PFSK-1 (cell line): ENCODE results near the gene NOP53.

Experiments
- POLR2AphosphoS5 ChIP-seq: IDR thresholded peaks from 2 replicates; pipeline ENCODE4 v1.6.1; 2012; ENCODE audit warnings: low read depth, mild to moderate bottlenecking, control low read depth, low read length, moderate library complexity
- TAF1 ChIP-seq: IDR thresholded peaks from 2 replicates; pipeline ENCODE4 v1.6.1; 2012; ENCODE audit warnings: low read length, control low read depth, borderline replicate concordance; ENCODE audit not compliant: insufficient read depth
- TF ChIP-seq, protein P1 (sequence below), 2 experiments: IDR thresholded peaks; 2 replicates each; pipeline versions ENCODE4 v1.6.1 to v1.8.0; 2011 to 2012; ENCODE audit warnings: low read depth in 2 of 2, low read length in 2 of 2, control low read depth in 1 of 2, inconsistent platforms in 1 of 2, mild to moderate bottlenecking in 1 of 2, moderate library complexity in 1 of 2; ENCODE audit not compliant: insufficient read depth in 1 of 2

DNA sequence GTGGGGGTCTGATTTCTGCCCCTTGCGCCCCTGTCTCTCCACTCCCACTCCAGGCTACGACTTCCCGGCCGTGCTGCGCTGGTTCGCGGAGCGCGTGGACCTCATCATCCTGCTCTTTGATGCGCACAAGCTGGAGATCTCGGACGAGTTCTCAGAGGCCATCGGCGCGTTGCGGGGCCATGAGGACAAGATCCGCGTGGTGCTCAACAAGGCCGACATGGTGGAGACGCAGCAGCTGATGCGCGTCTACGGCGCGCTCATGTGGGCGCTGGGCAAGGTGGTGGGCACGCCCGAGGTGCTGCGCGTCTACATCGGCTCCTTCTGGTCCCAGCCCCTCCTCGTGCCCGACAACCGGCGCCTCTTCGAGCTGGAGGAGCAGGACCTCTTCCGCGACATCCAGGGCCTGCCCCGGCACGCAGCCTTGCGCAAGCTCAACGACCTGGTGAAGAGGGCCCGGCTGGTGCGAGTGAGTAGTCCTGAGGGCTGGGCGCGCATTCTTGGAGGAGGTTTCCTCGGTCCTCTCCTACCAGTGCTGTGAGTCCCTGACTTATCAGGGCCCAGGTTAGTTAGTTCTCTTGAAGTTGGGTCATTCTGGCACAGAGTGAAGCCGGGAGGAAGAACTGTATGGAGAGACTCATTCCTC lies 19.5 kb upstream of the NOP53 start:
- TF ChIP-seq POLR2AphosphoS5 (no peak), TAF1 (no peak)
- TF ChIP-seq, protein P1, sequence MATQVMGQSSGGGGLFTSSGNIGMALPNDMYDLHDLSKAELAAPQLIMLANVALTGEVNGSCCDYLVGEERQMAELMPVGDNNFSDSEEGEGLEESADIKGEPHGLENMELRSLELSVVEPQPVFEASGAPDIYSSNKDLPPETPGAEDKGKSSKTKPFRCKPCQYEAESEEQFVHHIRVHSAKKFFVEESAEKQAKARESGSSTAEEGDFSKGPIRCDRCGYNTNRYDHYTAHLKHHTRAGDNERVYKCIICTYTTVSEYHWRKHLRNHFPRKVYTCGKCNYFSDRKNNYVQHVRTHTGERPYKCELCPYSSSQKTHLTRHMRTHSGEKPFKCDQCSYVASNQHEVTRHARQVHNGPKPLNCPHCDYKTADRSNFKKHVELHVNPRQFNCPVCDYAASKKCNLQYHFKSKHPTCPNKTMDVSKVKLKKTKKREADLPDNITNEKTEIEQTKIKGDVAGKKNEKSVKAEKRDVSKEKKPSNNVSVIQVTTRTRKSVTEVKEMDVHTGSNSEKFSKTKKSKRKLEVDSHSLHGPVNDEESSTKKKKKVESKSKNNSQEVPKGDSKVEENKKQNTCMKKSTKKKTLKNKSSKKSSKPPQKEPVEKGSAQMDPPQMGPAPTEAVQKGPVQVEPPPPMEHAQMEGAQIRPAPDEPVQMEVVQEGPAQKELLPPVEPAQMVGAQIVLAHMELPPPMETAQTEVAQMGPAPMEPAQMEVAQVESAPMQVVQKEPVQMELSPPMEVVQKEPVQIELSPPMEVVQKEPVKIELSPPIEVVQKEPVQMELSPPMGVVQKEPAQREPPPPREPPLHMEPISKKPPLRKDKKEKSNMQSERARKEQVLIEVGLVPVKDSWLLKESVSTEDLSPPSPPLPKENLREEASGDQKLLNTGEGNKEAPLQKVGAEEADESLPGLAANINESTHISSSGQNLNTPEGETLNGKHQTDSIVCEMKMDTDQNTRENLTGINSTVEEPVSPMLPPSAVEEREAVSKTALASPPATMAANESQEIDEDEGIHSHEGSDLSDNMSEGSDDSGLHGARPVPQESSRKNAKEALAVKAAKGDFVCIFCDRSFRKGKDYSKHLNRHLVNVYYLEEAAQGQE (IDR thresholded peaks at IDR 0.05; ENCODE audit: insufficient read depth in 1 of 2, low read depth in 2 of 2, low read length in 2 of 2): no peak
